DND-41 (cell line): ENCODE measurements around the gene CTIF.

Experiments used
- CTCF ChIP-seq: IDR thresholded peaks from 2 replicates; pipeline ENCODE4 v1.5.1; 2012; ENCODE audit warnings: borderline replicate concordance, low read length, moderate library complexity, mild to moderate bottlenecking; ENCODE audit not compliant: poor library complexity, severe bottlenecking; ENCODE audit errors: extremely low read depth
- EZH2 ChIP-seq: IDR thresholded peaks from 3 replicates; pipeline ENCODE4 v1.6.1; 2012; ENCODE audit warnings: borderline replicate concordance, low read depth, mild to moderate bottlenecking, moderate library complexity, low read length, inconsistent platforms; ENCODE audit not compliant: severe bottlenecking

- no peak for TF ChIP-seq CTCF
- TF ChIP-seq EZH2, result no peak
These were observed 203.5 kb downstream of the CTIF start for GRCh38 chr18:48742304-48742703.
